Kidney capillary endothelial cell (primary cell): Measurements from ENCODE around the gene GJA10.

Source experiments
- DNase-seq: peaks from one replicate; pipeline ENCODE4 v3.0.0-alpha.2; 2018; ENCODE audit warnings: low spot score

The GJA10 gene

GRCh38 chr6:89917216-89917615, 22.9 kb downstream of the GJA10 start:
- DNase-seq: no peak

- no peak for DNase-seq
Observed at GRCh38 chr6:89917801-89918366, 23.6 kb downstream of the GJA10 start.

DNA sequence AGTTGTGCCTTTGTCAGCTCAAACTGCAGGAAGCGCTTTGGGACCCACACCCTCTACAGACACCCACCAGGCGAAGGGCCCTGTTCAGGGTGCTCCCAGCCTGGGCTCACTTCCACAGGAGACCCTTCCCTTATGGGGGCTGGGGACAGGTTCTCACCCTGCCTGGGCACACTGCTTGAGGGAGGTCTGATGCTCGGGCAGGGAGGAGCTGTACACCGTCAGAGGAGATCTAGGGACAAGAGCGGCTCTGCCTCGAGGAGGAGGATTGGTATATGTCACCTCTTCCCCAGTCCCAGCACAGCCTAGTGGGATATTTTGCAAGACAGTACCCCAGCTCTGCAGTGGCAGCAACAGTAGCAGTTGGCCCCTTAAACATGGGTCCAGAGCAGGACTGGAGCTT, 26.9 kb downstream of the GJA10 start:
- no peak for DNase-seq

- no peak for DNase-seq
Observed at GRCh38 chr6:89921691-89922090, 27.4 kb downstream of the GJA10 start.

DNA sequence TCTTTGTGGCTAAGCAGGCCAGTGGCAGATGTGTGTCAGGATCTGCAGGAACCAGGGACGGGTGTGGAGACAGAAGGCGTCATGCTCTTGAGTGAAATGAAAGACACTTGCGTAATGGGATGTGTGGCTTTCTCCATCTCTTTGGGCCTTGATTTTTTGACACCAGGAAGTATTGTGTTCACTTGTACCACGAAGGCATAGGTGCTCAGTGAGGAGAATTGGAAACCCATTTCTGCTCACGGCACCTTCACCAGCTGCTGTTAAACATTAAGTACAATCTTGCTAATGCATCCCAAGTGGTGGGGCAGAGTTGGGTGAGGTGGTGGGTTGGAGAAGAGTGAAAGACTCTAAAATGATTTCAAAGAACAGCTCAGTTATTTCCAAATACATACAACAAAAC, 30.0 kb downstream of the GJA10 start:
- no peak for DNase-seq

DNA sequence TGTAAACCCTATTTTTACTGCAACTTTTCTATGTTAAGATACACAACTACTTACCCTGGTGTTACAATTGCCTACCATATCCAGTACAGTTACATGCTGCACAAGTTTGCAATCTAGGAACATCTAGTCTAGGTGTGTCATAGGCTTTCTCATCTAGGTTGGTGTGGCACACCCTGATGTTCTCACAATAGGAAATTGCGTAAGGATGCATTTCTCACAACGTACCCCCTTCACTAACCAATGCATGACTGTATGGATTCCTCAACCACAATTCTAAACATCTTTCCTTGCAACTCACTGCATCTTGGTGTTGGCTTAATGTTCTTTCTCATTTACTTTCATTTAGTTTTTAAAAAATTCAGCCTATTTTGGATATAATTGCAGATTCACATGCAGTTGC, 31.6 kb downstream of the GJA10 start:
- DNase-seq: no peak

- DNase-seq: no peak
Observed at GRCh38 chr6:89927264-89927663, 33.0 kb downstream of the GJA10 start.

DNA sequence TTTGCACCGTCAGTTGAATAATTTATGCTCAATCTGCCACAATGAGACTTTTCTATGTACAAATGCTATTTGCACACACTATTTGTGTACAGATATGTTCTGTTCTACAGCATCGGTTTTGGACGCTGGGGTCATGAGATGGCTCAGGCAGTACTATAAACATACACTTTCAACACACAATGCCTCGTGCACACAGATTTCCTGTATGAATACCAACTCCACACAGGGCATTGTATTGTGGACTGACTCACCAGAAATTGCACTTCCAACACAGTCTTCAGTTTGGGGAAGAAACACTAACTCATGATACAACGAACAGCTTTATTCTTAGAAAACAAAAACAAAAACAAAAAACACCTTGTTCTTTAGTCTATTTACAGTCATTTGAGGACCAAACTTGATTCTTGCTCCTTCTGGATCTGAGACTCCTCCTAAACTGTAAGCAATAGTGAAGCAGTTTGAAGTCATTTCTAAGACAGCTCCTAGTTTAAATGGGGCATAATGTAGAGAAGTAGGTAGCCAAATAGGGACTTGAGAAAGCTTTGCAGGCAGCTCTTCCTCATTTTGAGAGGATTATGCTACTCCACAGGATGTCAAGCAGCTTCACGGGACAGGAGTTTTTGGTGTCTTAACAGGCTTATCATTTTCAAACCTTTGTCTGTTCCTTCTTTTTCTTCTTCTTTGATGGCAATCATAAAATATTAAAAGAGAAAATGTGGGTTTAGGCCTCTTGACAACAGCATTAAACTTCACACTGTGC, 33.7 kb downstream of the GJA10 start:
- peak; percentile 90 for DNase-seq

GRCh38 chr6:89928604-89929003, 34.3 kb downstream of the GJA10 start:
- DNase-seq: peak; percentile 19

DNA sequence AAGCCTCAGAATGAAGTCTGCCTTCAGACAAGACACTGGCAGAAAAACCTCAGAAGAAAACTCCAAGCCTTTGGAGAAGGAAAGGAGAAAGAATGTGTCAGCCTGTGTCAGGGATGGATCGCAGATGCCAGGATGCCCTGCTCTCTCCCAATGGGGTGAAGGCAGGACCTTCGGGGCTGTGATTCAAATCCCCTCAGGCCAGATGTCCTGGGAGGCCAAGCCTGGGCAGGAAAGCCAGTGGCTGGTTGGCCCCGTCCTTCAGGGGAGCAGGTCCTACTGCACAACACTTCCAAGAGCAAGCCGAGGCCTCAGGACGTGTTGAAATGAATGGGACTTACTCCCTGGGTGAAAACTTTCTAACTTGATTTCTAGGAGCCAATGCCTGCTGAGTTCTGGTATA, 36.5 kb downstream of the GJA10 start:
- DNase-seq: no peak

DNA sequence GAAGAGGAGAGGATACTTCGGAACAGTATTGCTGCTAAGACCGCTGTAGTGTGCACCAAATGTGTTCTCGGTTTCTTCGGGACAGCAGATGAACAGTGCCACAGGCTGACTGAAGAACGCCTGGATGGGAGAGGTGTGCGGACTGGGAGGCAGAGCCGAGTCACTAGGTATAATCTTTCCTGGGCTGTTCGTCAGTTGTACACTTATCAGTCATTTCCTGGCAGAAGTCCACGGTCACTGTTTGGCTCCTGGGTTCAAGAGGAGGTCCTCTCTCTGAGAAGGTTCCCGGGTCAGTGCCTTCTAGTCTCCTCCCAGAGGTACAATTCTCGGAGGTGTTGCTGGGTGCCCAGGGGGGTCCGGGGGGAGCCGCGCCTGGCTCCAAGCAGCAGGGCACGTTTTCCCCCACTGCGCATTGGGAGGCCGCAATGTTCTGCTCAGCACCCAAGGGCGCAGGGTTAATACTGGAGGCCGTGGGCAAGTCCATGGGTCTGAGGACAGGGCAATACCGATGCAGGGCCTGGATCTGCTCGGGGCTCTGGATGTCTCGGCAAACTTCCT, 38.1 kb downstream of the GJA10 start:
- no peak for DNase-seq

- DNase-seq: no peak
Observed at GRCh38 chr6:89934685-89935366, 40.6 kb downstream of the GJA10 start.

- no peak for DNase-seq
Observed at GRCh38 chr6:89936177-89936576, 41.9 kb downstream of the GJA10 start.

DNA sequence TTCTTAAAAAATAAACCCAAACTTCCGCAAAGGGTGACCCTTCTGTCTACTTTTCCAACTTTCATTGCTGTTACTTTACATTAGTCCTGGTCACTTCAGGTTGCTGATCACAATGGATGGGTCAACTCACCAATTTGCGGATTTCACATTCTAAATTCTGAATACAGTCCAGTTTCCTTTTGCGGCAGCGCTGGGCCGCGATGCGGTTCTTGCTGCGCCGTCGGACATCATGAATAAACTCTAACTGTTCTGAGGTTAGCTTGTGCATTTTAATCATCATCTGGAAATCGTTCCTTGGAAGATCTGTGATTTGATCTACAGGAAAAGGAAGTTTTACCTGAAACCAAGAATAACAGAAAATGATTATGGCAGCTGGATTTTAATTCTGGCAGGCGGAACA, 43.7 kb downstream of the GJA10 start:
- DNase-seq: no peak

DNA sequence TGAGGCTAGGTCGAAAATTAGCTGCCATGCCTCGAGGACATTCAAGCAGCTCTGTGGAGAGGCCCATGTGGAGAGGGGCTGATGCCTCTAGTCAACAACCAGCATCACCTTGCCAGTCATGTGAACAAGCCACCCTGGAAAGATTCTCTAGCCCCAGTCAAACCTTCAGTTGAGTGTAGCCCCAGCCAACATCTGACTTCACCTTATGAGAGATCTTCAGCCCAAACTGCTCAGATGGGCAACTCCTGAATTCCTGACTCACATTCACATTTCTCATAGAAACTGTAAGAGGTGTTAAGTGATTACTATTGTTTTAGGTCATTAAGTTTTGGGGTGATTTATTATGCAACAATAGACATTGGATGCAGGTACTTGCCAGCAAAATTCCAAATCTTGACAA, 44.9 kb downstream of the GJA10 start:
- no peak for DNase-seq

- peak; percentile 65 for DNase-seq
Observed at GRCh38 chr6:89940225-89941027, 46.2 kb downstream of the GJA10 start.

DNA sequence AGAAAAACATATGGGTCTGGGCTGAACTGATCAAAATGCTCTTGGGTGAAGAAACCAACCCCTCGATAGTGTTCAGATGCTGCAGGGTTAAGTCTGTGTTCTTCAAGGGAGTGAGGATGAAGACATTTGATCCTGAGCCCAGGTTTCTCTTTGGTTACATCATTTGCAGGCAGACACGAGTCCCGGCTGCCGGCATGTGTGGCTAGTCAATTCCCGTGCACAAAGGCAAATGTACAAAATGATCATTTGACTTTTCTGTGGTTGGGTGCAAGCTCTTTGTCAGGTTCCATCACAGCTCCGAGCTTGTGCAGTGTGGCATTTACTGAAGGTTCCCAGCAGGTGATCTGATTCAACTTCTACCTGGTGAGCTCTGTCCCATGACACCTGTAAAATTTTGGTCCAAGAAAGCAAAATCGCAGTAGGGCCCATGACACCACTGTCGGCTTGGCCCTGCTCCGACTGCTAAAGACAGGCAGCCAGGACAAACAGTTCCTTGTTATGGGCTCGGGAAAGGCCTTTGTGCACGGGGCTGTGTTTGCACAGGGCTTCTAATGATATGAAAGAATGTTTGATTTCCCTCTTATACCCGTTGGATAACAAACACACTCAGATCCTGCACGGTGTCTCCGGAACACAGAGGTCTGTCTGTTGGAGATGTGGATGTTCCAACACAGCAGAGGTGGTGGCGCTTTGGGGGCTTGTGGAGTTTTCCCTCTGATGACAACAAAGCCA, 46.9 kb downstream of the GJA10 start:
- no peak for DNase-seq

DNA sequence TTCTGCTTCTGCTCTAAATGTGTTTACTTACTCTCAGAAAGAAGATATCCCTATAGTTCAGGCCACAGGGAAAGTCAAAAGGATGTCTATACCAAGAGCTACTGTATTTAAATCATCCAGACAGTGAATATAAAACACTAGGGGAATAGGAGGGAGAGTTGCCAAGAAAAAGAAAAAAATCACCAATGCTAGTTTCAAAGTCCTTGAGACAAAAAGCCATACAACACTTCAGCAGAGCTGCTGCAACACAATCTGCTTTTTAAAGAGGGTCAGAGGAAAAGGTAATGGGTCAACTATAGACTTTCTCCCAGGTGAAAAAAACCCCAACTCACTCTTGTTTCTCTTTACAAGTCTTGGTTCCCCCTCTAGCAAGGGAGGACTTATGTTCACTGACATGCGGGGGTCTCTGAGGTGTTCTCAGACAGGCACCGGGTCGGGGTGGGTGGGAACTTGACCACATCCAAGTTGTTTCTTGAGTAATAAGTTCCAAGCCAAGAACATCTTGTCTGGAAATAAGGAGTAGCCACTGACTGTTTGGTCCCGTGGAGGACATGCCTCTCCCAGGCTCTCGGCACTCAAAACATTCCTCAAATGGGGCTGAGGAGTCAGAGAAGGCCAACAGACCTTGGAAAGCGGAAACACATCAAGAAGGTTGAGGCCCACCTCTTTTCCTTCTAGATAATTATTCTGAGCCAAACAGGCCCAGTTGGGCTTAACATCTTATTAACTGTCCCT, 47.7 kb downstream of the GJA10 start:
- no peak for DNase-seq

DNA sequence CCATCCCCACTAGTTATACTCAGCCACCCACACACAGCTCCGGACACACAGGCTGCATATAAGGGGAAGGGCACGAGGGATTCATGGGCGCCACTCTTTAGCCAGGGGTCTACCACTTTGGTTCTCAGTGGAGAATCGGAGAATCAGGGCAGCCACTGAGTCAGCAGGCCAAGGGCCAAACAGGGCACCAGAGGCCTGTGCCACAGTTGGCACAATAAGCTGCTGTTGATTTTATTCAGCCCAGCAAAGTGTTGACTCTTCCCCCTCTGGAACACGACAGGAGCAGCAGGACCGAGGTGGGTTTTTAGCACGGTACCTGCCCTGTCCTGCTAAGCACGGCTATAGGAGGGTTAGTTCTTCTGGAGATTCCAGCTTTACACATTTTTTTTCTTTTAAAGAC, 48.3 kb downstream of the GJA10 start:
- DNase-seq: no peak

DNA sequence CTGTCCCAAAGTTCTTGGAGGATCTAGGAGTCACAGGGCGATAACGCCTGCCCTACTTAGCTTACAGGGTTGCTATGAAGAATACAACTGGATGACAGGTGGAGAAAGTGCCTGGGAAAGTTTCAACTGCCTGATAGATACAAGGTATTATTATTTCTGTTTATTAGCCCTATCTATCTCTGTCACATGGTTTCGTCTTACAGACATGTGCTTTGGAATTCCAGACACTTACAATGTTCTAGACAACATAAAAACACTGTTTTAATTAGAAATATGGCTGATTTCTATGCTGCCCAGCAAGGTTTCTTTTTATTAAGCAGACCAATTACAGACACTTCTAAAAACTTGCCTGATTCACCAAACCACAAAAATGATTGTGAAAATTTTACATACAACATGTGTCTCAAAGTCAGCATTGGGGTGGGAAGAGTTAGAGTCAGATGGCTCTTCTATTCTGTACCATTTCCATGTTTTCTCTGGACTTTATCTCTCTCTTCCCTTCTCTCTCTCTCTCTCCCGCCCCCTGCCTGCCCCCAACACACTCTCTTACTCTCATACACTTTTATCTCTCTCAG, 50.0 kb downstream of the GJA10 start:
- DNase-seq: no peak
